GM12872 (cell line): ENCODE results near the gene SPG11.

ENCODE experiments used
- CTCF ChIP-seq: IDR thresholded peaks from 3 replicates; pipeline ENCODE4 v1.5.1; 2011; ENCODE audit warnings: low read depth, mild to moderate bottlenecking, low read length, moderate library complexity; ENCODE audit not compliant: insufficient read depth

SPG11 gene

GRCh38 chr15:44541282-44541958 lies 122.0 kb downstream of the SPG11 start:
- TF ChIP-seq CTCF = no peak

- TF ChIP-seq CTCF = no peak
These were observed 125.7 kb downstream of the SPG11 start for GRCh38 chr15:44537735-44538240.

- TF ChIP-seq CTCF = no peak
These were observed 126.3 kb downstream of the SPG11 start, which contains the start of gene EIF3J for GRCh38 chr15:44536962-44537734. Gene EIF3J, plus strand, starts transcription at chr15:44537147. Its CDS starts 48 bp downstream, at chr15:44537195.

- TF ChIP-seq CTCF = peak; percentile 54
These were observed 127.0 kb downstream of the SPG11 start for GRCh38 chr15:44536302-44536961.

GRCh38 chr15:44535523-44536301 lies 127.8 kb downstream of the SPG11 start:
- no peak for TF ChIP-seq CTCF

GRCh38 chr15:44535092-44535491 lies 128.4 kb downstream of the SPG11 start:
- no peak for TF ChIP-seq CTCF

- TF ChIP-seq CTCF = peak; percentile 38; the same call in 1 of the 3 replicates
These were observed 130.8 kb downstream of the SPG11 start for GRCh38 chr15:44532689-44533088.
